DMS53 treated with DMSO at 0.1 percent for 48 hours (cell line): ENCODE measurements around the gene EEFSEC.

Experiments
- DNase-seq: peaks from one replicate; lab custom pipeline; 2025; ENCODE audit not compliant: unreplicated experiment; lab: John Stamatoyannopoulos, UW

EEFSEC gene

DNA sequence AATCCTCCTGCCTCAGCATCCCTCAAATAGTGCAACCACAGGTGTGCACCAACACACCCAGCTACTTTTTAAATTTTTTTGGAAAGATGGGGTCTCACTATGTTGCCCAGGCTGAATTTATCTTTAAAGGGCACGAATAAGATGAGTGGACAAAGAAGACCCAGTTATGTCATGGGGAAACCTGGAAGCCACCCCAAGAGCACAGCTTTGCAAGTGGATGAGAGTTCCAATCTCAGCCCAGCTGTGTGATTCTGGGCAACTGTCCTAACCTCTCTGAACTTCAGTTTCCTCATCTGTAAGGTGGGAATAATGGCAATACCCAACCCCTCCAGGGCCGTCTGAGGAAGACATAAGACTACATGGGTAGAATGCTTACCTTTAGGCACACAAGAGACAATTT is 281.2 kb downstream of the EEFSEC start:
- DNase-seq = no peak

- DNase-seq = no peak
Measured at GRCh38 chr3:128435058-128435457, 281.8 kb downstream of the EEFSEC start.

DNA sequence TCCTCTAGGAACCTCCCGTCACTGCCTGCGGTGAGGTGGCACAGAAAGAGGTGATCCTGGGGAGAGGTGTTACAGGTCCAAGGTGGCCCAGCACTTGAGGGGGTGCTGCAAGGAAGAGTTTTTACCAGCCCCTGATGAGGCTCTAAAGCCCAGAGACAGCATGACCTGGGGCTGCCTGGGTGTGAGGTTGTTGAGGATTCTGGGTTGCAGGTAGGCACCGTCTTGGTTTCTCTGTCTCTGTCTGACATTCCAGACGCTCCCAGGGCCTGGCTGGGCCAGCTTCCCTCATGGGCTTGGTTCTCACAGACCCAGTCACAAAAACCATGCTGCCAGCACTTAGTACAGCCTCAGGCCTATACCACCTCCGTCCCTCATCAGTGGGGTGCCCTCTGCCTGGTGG is 282.3 kb downstream of the EEFSEC start:
- no peak for DNase-seq

DNA sequence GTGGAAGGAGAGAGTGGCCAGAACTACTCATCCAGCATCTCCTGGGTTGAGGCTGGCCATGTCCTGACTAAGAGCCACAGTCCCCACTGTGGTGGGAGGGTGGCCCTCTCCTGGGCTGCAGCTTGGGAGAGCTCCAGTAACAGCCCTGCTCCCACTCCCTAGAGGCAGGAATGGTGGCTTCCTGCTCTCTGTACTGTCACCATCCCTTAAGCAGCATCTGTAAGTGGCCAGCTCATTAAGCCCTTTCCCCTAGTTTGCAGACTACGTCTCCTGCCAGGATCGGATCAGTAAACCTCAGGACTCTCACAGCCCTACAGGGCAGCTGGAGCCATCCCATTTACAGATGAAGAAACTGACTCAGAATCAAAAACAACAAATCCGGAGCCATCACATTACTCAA is 282.9 kb downstream of the EEFSEC start:
- no peak for DNase-seq

DNA sequence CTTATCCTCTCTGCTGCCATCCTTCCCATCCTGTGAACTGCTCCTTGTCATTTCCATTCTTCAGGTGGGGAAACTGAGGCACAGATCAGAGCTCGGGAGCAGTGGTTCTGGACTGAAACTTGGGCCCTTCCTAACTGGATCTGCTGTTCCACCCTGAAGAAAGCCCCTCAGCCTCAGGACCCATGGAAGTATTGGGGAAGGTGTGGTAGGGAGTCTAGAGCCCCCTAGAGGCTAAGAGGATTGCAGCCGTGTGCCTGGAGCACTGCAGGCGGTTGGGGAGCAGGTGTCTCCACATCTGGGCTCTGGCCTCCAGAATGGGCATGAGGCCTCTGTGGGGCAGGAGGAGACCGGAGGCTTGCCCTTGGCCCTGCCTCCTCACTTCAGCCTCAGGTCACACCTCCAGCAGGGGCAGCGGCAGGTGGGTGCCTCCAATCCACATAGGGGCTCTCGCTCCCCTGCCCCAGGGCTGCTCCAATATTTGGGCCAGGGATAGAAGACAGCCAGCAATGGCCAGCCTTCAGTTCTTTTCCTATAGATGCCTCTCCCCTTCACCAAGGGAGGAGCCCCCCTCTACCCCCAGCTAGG is 285.3 kb downstream of the EEFSEC start:
- DNase-seq = no peak

DNA sequence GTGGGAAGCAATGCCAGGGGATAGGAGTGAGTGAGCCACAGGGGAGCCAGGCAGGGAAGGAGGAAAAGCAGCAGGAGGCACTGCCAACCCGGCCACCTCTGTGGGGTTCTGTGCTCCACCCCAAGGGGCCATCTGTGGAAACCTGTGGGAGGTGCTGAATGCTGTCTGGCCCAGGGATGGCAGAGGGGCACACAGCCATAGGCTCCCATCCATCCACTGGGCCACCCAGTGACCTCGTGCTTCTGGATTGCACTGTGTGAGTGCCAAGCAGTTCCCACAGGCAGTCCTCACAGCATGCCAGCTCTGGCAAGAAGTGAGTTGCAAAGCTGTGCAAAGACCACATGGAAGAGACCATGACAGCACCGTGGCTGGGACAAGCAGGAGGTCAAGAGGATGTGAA is 285.9 kb downstream of the EEFSEC start:
- DNase-seq = no peak

DNA sequence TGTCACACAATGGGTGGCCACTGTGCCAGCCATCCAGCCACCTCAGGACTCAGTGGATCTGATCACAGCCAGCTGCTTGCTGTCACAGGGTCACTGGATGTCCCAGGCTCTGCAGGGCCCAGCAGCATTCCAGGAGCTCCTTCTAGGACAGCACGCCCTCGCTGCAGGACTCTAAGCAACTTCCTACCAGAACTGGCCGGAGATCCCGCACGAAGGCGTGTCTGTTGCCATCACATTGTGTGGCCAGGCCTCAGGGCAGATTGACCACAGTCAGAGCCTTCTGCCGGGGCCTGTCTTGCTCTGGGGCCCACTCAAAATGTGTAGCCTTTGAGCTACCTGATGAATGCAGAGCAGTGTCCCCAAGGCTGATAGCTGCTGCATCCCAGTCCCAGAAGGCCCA is 288.8 kb downstream of the EEFSEC start:
- DNase-seq = no peak

DNA sequence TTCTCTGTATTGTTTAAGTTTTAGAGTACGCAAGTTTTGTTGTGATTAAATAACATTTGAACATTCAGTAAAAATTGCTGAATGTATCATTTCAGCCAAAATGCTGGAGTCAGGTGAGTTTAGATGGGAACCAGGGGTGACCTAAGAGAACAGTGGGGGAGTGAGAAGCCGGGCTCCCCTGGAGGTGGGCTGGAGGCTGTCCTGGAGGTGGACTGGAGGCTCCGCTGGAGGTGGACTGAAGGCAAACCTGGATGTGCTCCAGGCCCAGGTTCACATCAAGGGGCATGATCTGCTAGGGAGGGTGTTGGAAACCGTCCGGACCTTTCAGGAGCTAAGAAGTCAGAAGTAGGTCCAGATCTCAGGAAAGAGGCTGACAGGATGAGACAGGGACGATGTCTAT is 289.7 kb downstream of the EEFSEC start:
- DNase-seq = no peak

DNA sequence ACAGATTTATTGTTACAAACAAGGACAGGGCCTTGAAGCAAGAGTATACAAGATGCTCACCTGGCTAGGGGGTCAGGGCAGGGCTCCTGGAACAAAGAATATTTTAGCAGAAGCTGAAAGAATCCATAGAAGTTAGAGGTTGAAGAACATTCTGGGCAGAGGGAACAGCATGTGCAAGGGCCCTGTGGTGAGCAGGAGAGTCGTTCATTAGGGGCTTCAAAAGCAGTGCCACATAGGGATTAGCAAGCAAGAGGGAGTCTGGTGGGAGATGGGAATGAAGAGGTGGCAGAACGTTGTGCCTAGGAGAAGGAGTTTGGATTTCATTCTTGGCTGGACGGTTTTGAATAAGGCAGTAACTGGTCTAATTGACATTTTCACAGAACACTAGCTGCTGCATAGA is 290.5 kb downstream of the EEFSEC start:
- no peak for DNase-seq

- DNase-seq = no peak
Measured at GRCh38 chr3:128445357-128445756, 292.1 kb downstream of the EEFSEC start.

GRCh38 chr3:128446821-128447220 is 293.5 kb downstream of the EEFSEC start:
- no peak for DNase-seq

GRCh38 chr3:128447561-128448013 is 294.3 kb downstream of the EEFSEC start:
- no peak for DNase-seq

GRCh38 chr3:128448491-128448890 is 295.2 kb downstream of the EEFSEC start:
- DNase-seq = no peak

- DNase-seq = no peak
Measured at GRCh38 chr3:128449111-128449638, 295.9 kb downstream of the EEFSEC start.

GRCh38 chr3:128452120-128452519 is 298.8 kb downstream of the EEFSEC start:
- DNase-seq = no peak

DNA sequence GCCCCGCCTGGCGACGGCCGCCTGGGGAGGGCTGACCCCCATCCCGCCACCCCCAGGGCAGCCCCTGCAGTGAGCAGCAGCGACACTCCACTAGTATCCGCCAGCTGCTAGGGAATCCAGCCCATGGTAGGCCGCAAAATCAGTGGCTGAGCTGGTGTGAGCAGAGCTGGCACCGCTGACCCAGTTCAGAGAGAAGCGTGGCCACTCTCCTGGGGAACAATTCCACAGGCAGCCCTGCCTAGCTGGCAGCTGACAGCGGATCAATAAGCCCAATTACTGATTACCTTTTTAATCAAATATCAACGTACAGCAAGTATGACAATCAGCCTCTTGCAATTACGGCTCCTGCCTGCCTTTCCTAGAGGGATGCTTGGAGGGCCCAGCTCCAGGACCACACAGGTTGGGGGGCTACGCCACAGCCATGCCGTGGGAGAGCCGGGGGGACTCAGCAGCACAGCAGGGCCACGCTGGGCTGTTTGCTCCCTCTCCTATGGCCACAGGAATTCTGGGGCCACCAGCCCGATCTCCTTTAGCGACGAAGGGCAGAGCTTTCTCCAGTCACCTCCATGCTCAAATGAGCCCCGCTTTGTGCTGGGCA is 299.5 kb downstream of the EEFSEC start:
- DNase-seq = no peak

- no peak for DNase-seq
Measured at GRCh38 chr3:128453501-128454309, 300.4 kb downstream of the EEFSEC start.

DNA sequence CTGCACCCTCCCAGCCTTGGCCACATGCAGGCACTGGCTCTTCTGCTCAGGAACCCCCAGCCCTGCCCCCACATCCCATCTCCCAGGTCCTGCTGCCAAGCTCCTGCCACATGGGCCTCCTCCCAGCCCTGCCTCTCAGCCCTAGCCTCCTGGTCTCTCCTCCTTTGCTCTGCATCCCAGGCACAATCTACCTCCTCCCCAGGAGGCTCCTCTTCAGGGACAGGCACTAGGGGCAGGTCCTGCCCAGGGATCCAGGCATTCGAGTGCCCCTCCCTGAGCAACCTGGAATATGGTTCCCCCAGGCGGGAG is 301.0 kb downstream of the EEFSEC start:
- no peak for DNase-seq

DNA sequence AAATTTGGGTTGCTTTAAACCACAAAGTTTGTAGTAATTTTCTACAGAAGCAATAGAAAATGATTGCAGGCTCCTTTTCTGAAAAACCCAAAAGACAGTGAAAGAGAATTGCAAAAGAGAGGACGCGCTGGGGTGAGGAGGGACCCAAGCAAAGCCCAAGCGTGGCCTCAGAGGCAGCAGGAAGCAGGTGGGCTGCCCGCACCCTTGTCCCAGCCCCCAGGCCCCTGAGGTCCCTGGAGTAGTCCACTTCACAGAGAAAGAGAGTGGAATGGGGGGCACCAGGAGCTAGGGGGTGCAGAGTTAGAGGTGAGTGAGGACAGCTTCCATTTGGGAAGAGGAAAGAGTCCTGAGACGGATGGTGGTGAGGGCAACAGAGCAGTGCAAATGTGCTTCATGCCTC is 301.8 kb downstream of the EEFSEC start:
- DNase-seq = no peak

DNA sequence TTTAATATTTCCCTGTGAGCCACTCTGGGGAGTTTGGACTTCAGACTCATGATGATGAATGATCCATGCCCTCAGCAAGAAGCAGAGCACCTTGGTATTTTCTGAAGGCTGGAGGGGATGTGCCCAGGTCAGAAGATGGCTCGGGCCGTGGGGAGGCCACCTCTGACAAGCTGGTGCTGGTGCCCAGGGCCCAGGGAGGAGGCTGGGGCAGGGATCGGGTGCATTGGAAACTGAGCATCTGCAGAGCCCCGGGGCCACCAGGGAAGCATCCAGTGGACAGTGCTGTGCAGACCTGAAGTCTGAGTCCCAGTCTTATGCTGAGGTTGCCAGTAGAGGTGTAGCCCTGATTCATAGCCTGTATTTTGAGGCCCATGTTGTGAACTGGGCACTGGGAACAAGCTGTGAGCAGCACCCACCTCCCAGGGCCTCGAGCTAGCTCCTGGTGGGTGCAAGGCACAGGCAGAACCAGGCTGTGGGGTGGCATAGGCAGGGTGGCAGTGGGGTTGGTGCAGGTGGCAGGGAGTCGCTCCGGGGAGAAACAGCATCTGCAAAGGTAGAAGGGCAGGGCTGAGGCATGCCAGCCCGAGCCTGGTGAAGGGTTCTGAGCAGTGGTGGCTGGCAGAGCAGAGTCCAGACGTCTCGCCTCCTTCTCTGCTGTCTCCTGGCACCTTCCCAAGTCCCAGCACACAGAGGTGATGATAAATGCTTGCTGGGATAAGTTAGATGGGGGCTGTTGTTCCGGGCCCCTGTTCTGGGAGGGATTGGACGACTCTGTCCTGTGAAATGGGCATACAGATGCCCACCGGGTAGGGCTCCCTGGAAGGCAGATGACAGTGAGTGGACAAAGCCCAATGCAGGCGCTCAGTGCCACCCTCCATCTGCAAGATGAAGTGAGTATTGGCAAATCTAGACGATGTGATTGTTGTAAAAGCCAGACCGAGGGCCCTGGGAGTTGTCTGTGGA is 302.8 kb downstream of the EEFSEC start:
- DNase-seq = no peak
